ENCODE measurements around the gene DOK6. TPM values are rescaled to one million over a fixed set of nuclear protein-coding genes. Genes with fewer than 3 reads are reported as not detected.

The DOK6 gene
- total RNA-seq, 4 donors from 2014 or later: 0.20 to 0.37 (median 0.30) TPM

DNA sequence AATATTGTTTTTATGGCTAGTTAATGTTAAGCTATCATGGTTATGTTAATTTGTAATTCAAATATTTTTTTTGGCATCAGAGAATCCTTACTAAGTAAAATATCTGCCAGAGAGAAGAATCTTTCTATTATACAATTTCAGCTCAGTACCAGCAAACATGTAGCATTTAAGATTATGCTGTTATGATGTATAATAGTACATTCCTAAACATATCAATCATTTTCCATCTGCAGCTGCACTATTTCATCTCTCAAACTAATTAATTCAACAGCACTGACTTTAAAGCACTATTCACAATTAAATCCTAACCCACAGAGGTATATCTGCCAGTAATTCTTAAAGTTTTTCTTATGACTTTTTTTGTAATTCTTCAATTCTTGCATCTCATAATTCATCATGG lies 296.4 kb downstream of the DOK6 start:
- TF ChIP-seq, protein P1, sequence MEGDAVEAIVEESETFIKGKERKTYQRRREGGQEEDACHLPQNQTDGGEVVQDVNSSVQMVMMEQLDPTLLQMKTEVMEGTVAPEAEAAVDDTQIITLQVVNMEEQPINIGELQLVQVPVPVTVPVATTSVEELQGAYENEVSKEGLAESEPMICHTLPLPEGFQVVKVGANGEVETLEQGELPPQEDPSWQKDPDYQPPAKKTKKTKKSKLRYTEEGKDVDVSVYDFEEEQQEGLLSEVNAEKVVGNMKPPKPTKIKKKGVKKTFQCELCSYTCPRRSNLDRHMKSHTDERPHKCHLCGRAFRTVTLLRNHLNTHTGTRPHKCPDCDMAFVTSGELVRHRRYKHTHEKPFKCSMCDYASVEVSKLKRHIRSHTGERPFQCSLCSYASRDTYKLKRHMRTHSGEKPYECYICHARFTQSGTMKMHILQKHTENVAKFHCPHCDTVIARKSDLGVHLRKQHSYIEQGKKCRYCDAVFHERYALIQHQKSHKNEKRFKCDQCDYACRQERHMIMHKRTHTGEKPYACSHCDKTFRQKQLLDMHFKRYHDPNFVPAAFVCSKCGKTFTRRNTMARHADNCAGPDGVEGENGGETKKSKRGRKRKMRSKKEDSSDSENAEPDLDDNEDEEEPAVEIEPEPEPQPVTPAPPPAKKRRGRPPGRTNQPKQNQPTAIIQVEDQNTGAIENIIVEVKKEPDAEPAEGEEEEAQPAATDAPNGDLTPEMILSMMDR (IDR thresholded peaks at IDR 0.05): no peak
- TF ChIP-seq POLR2AphosphoS5 (IDR thresholded peaks at IDR 0.05) (no peak), EP300 (IDR thresholded peaks at IDR 0.05; ENCODE audit: low read depth) (no peak), POLR2A (IDR thresholded peaks at IDR 0.05) (no peak)
- no peak overlapping the region for H3K27ac ChIP-seq
- H3K4me3 ChIP-seq: no peak overlapping the region
- no peaks in the 10 kb centered on the region for H3K27me3 ChIP-seq
- H3K36me3 ChIP-seq: no peaks in the 10 kb centered on the region
- no peaks in the 10 kb centered on the region for H3K9me3 ChIP-seq
- no peak for DNase-seq
- H3K4me1 ChIP-seq: no peaks in the 10 kb centered on the region
- intact Hi-C loops (cut with DNase I; ENCODE audit: low total_unique reads) (no loop called here), in situ Hi-C loops (cut with MboI; ENCODE audit: low pct_ligation_motif_present in 1 of 4, low pct_unique_long_range_greater_than_20kb in 1 of 4, low sequenced_read_pairs in 3 of 4) (no loop called here)

DNA sequence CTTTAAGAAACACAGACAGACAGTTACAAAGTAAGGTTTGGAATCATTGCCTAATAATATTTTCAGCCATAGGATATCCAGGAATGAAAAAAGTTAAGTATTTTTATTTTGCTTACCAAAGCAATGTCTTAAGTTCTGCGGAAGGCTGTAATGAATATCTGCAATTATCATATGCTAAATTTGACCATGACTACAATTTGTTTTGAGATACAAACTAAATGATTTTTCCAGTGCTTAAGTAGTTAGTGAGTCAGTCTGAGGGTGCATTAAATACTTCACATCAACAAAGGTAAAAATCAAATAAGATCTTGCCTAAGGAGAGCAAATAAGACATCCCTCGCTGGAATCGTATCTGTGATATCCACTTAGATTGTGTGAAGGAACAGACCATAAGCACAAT lies 297.0 kb downstream of the DOK6 start:
- no peaks in the 10 kb centered on the region for H3K9me3 ChIP-seq
- in situ Hi-C loops (cut with MboI; ENCODE audit: low pct_ligation_motif_present in 1 of 4, low pct_unique_long_range_greater_than_20kb in 1 of 4, low sequenced_read_pairs in 3 of 4) (no loop called here), intact Hi-C loops (cut with DNase I; ENCODE audit: low total_unique reads) (no loop called here)
- no peak overlapping the region for H3K4me3 ChIP-seq
- DNase-seq: no peak
- no peaks in the 10 kb centered on the region for H3K4me1 ChIP-seq
- no peaks in the 10 kb centered on the region for H3K36me3 ChIP-seq
- no peak overlapping the region for H3K27ac ChIP-seq
- 88 to 94% methylated on average over 2 to 3 of the region's 3 CpGs for WGBS, 2 donors (ENCODE audit: low coverage in 1 of 2)
- no peaks in the 10 kb centered on the region for H3K27me3 ChIP-seq
- TF ChIP-seq POLR2A (IDR thresholded peaks at IDR 0.05) (no peak), POLR2AphosphoS5 (IDR thresholded peaks at IDR 0.05) (no peak), EP300 (IDR thresholded peaks at IDR 0.05; ENCODE audit: low read depth) (no peak)
- TF ChIP-seq, protein P1 (IDR thresholded peaks at IDR 0.05): no peak

DNA sequence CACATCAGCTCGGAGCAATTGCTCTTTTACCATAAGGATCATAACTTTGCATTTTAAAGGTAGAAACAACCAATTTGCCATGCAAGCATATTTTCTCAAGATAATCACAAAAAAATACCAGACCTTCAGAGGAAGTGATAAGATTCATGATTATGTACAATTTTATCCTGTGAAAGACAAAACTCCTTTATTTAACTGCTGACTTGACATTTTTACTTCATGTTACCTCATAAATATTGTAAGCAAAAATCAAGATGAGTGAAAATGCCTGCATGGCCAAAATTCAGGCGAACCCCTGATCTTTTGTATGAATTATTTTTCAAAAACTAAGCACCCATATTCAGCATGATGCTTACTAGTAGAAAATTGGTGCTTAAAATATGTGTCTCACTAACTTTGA lies 300.6 kb downstream of the DOK6 start:
- no peaks in the 10 kb centered on the region for H3K36me3 ChIP-seq
- in situ Hi-C loops (cut with MboI; ENCODE audit: low pct_ligation_motif_present in 1 of 4, low pct_unique_long_range_greater_than_20kb in 1 of 4, low sequenced_read_pairs in 3 of 4): no loop called here
- intact Hi-C loops (cut with DNase I; ENCODE audit: low total_unique reads): no loop called here
- H3K27ac ChIP-seq: no peak overlapping the region
- H3K27me3 ChIP-seq: no peaks in the 10 kb centered on the region
- DNase-seq: no peak
- TF ChIP-seq, protein P1 (IDR thresholded peaks at IDR 0.05): no peak
- TF ChIP-seq EP300 (IDR thresholded peaks at IDR 0.05; ENCODE audit: low read depth) (no peak), POLR2AphosphoS5 (IDR thresholded peaks at IDR 0.05) (no peak), POLR2A (IDR thresholded peaks at IDR 0.05) (no peak)
- H3K4me3 ChIP-seq: no peak overlapping the region
- no peaks in the 10 kb centered on the region for H3K9me3 ChIP-seq
- 68 to 78% methylated on average over 2 of the region's 2 CpGs for WGBS, 2 donors (ENCODE audit: low coverage in 1 of 2)
- no peaks in the 10 kb centered on the region for H3K4me1 ChIP-seq

DNA sequence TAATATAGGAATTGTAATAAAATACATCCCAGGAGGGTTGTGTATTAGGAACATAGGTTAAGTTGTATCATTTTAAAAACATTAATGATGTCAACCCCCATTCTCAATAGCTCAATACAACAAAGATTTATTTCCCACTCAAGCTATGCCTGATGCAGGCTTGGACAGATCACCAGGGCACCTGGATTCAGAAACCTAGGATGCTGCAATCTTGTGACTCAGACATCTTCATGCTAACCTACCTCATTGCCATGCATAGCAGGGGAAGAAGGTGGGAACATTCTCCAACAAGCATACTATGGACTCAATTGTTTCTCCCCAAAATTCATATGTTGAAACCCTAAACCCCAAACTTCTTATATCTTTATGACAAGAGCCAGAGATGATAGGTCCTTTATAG lies 302.8 kb downstream of the DOK6 start:
- H3K9me3 ChIP-seq: no peaks in the 10 kb centered on the region
- intact Hi-C loops (cut with DNase I; ENCODE audit: low total_unique reads) (no loop called here), in situ Hi-C loops (cut with MboI; ENCODE audit: low pct_ligation_motif_present in 1 of 4, low pct_unique_long_range_greater_than_20kb in 1 of 4, low sequenced_read_pairs in 3 of 4) (no loop called here)
- DNase-seq: no peak
- no peak overlapping the region for H3K4me3 ChIP-seq
- H3K4me1 ChIP-seq: no peaks in the 10 kb centered on the region
- H3K27me3 ChIP-seq: no peaks in the 10 kb centered on the region
- no peak overlapping the region for H3K27ac ChIP-seq
- no peaks in the 10 kb centered on the region for H3K36me3 ChIP-seq
- TF ChIP-seq, protein P1 (IDR thresholded peaks at IDR 0.05): no peak
- no peak for TF ChIP-seq POLR2AphosphoS5 (IDR thresholded peaks at IDR 0.05)
- TF ChIP-seq POLR2A (IDR thresholded peaks at IDR 0.05): no peak
- no peak for TF ChIP-seq EP300 (IDR thresholded peaks at IDR 0.05; ENCODE audit: low read depth)

Measured in transverse colon (tissue), 4 donors.